GM13976 (cell line): ENCODE measurements around the gene ATMIN.

Experiments
- DNase-seq: peaks from one replicate; pipeline ENCODE4 v3.0.0; 2012; ENCODE audit warnings: low spot score
- CTCF ChIP-seq: IDR thresholded peaks from 2 replicates; pipeline ENCODE4 v1.5.1; 2012; ENCODE audit warnings: borderline replicate concordance, mild to moderate bottlenecking; ENCODE audit not compliant: insufficient read depth; ENCODE audit errors: extremely low read depth, missing control alignments, control extremely low read depth
- in situ Hi-C: fragments of 300-500 bp; cut with MboI; formaldehyde crosslinking; loops from one replicate; pipeline ENCODE4 v1.12.0; 2022; ENCODE audit warnings: low sequenced_read_pairs, mixed read lengths, inconsistent platforms; ENCODE audit not compliant: unreplicated experiment

ATMIN gene

GRCh38 chr16:80991792-80992430 lies 43.7 kb upstream of the ATMIN start:
- no peak for TF ChIP-seq CTCF
- no peak for DNase-seq
- in situ Hi-C loops: no loop called here

DNA sequence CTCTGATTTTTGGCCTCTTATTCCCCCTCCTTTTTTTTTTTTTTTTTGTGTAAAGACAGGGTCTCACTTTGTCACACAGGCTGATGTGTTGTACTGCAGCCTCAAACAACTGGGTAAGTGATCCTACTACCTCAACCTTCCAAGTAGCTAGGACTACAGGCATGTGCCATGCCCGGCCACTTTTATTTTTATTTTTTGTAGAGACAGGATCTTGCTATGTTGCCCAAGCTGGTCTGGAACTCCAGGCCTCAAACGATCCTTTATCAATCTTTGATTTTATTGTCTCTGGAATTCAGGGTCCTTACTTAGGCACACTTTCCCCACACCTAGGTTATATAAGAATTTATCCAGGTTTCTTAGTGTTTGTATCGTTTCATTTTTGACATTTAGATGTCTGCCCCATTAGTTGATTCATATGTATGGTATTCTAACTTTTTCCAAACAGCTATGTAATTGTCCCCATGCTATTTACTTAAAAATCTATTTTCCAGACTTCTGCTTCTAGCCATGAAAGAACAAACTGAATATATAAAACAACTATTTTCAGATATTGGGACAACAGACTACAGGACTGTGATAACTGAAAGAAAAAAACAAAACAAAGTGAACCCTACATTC lies 42.9 kb upstream of the ATMIN start:
- no peak for TF ChIP-seq CTCF
- in situ Hi-C loops: no loop called here
- DNase-seq: no peak

DNA sequence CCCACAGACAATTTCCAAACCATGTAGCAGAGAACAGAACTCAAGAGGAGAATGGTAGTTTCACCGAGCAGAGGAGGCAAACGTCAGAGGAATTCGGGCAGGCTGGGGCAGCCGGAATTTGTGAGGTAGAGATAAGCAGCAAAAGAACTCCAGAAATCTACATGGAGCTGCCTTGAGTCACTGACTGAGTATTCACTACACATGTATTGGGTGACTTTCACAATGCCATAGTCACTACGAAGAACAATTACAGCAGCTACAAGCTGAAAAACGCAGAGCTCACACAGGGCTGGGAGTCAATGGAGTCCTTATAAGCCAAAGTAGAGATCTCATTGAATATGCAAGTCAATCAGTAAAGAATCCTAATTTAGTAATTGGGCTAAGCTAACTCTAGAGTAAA lies 42.3 kb upstream of the ATMIN start:
- DNase-seq: no peak
- TF ChIP-seq CTCF: no peak
- in situ Hi-C loops: no loop called here

DNA sequence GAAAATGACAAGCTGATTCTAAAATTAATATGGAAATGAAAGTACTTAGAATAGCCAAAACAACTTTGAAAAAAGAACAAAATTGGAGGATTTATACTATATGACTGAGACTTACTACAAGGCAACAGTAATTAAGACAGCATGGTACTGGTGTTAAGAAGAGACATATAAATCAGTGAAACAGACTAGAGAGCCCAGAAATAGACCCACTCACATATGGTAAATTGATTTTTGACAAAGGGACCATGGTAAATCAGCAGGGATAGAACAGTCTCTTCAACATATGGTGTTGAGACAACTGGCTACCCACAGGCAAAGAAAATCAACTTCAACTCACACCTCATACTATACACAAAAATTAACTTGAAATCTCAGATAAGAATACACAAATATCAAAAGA lies 41.8 kb upstream of the ATMIN start:
- DNase-seq: no peak

DNA sequence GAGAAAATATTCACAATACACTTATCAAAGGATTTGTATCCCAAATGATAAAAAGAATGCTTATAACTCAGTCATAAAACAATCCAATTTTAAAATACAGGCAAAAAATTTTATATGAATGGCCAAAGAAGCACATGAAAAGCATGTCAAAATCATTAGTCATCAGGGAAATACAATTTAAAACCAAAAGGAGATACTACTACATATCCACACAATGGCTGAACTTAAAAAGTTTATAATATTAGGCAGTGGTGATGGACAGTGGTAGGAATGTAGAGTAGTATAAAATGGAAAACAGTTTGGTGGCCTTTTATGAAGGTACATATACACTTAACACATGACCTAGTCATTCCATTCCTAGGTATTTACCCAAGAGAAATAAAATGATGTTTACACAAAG lies 41.2 kb upstream of the ATMIN start:
- TF ChIP-seq CTCF: no peak
- in situ Hi-C loops: no loop called here
- no peak for DNase-seq

More for the DNA sequence above, 41.8 kb upstream of the ATMIN start:
- in situ Hi-C loops: no loop called here
- TF ChIP-seq CTCF: no peak

DNA sequence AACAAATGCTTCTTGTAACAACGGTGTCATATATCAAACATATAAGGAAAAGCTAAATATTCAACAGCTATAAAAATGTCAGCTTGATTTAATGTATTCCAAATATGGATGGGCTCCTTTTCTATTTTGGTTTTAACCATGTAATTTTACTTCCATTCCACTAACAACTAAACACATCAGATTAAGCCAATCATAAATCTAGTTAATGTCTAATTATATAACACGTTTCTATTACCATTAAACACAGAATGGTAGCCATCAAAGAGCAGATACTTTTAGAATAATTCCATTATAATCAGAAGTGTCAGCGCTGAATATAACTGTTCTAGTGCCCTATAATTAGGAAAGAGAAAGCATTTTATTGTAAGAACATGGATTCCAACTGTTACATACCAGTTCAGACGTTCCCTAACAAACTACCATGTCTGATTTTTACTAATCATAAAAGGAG lies 38.9 kb upstream of the ATMIN start:
- in situ Hi-C loops: no loop called here
- no peak for DNase-seq
- no peak for TF ChIP-seq CTCF
